Panc1 (cell line): ENCODE measurements around the gene DNAH9. TPM values are rescaled to one million over a fixed set of nuclear protein-coding genes. Genes with fewer than 3 reads are reported as not detected.

Experiments used
- ATAC-seq: fragments of 200-7000 bp; cut with Tn5 transposase; 2 replicates; pipeline ENCODE4 v1.9.1; 2020; ENCODE audit warnings: mild to moderate bottlenecking, moderate library complexity
- BruUV-seq: library from RNA; stranded (reverse); fragments of 400-500 nt; replicated peaks from 2 replicates; lab custom pipeline; 2021; lab: Mats Ljungman, UMichigan
- CTCF ChIA-PET: fragments of 300-600 bp; sonication (Branson Sonifier 250); formaldehyde crosslinking; loops from one replicate; lab custom pipeline; 2022; ENCODE audit warnings: antibody characterized with exemption; lab: Charles Lee
- POLR2A ChIA-PET: fragments of 300-600 bp; sonication (Branson Sonifier 250); formaldehyde crosslinking; loops from one replicate; lab custom pipeline; 2022; ENCODE audit warnings: antibody characterized with exemption; lab: Charles Lee
- DNase-seq: peaks from one replicate; pipeline ENCODE4 v3.0.0-alpha.2; 2010; ENCODE audit warnings: low read depth, low spot score
- H3K27ac ChIP-seq: 2 replicates; pipeline ENCODE4 v1.5.1; 2011; ENCODE audit warnings: mild to moderate bottlenecking, low read length, inconsistent platforms
- H3K27me3 ChIP-seq: fragments of 200-500 bp; sonication (Bioruptor generic); 2 replicates; pipeline ENCODE4 v1.6.0; 2014; ENCODE audit warnings: low read length, inconsistent platforms; ENCODE audit not compliant: control insufficient read depth, insufficient read depth
- H3K36me3 ChIP-seq: fragments of 200-500 bp; sonication (Bioruptor generic); 2 replicates; pipeline ENCODE4 v1.5.1; 2014; ENCODE audit warnings: inconsistent platforms, mild to moderate bottlenecking, low read length, moderate library complexity; ENCODE audit not compliant: control insufficient read depth, insufficient read depth
- H3K4me1 ChIP-seq: 2 replicates; pipeline ENCODE4 v1.5.1; 2011; ENCODE audit warnings: inconsistent platforms, mild to moderate bottlenecking, low read length, moderate library complexity; ENCODE audit not compliant: control insufficient read depth, insufficient read depth
- H3K4me3 ChIP-seq, 2 experiments: 2 replicates each; pipeline ENCODE4 v1.5.1; 2011 to 2012; ENCODE audit warnings: low read depth in 2 of 2, low read length in 2 of 2, mild to moderate bottlenecking in 2 of 2, inconsistent platforms in 1 of 2, moderate library complexity in 1 of 2
- H3K9me3 ChIP-seq: fragments of 200-500 bp; sonication (Bioruptor generic); 2 replicates; pipeline ENCODE4 v1.5.1; 2014; ENCODE audit warnings: low read depth, mild to moderate bottlenecking, inconsistent platforms, low read length, moderate library complexity; ENCODE audit not compliant: control insufficient read depth, insufficient read depth
- CTCF ChIP-seq: fragments of 450-650 bp; IDR thresholded peaks from 2 replicates; pipeline ENCODE4 v1.5.1; 2017; ENCODE audit warnings: mild to moderate bottlenecking
- POLR2AphosphoS5 ChIP-seq: IDR thresholded peaks from 2 replicates; pipeline ENCODE4 v1.6.1; 2012; ENCODE audit warnings: mild to moderate bottlenecking, low read depth, low read length, moderate library complexity
- SIN3A ChIP-seq: IDR thresholded peaks from 2 replicates; pipeline ENCODE4 v1.6.1; 2012; ENCODE audit warnings: low read depth, mild to moderate bottlenecking, low read length, moderate library complexity, borderline replicate concordance; ENCODE audit not compliant: insufficient read depth
- TCF7L2 ChIP-seq: IDR thresholded peaks from 2 replicates; pipeline ENCODE4 v1.6.1; 2011; ENCODE audit warnings: mild to moderate bottlenecking, low read depth, low read length, inconsistent platforms
- in situ Hi-C: cut with HindIII; loops from 2 replicates; pipeline ENCODE4 v1.10.0; 2016; ENCODE audit warnings: low sequenced_read_pairs, low pct_unique_long_range_greater_than_20kb
- intact Hi-C: fragments of 100-400 bp; cut with micrococcal nuclease; formaldehyde crosslinking; loops from one replicate; pipeline ENCODE4 v1.10.0; 2022; ENCODE audit not compliant: unreplicated experiment
- total RNA-seq: library from RNA; stranded (reverse); gene quantifications from one replicate; pipeline ENCODE4 v1.2.1, GENCODE V29; 2021; ENCODE audit not compliant: unreplicated experiment
- TF ChIP-seq, protein P1 (sequence below), 2 experiments: IDR thresholded peaks; 2 replicates each; pipeline ENCODE4 v1.6.1; 2011 to 2012; ENCODE audit warnings: low read depth in 2 of 2, control low read depth in 1 of 2, low read length in 1 of 2, mild to moderate bottlenecking in 1 of 2, moderate library complexity in 1 of 2; ENCODE audit not compliant: insufficient read depth in 1 of 2

DNAH9 gene
- total RNA-seq, 1 experiment from 2014 or later, result not detected

DNA sequence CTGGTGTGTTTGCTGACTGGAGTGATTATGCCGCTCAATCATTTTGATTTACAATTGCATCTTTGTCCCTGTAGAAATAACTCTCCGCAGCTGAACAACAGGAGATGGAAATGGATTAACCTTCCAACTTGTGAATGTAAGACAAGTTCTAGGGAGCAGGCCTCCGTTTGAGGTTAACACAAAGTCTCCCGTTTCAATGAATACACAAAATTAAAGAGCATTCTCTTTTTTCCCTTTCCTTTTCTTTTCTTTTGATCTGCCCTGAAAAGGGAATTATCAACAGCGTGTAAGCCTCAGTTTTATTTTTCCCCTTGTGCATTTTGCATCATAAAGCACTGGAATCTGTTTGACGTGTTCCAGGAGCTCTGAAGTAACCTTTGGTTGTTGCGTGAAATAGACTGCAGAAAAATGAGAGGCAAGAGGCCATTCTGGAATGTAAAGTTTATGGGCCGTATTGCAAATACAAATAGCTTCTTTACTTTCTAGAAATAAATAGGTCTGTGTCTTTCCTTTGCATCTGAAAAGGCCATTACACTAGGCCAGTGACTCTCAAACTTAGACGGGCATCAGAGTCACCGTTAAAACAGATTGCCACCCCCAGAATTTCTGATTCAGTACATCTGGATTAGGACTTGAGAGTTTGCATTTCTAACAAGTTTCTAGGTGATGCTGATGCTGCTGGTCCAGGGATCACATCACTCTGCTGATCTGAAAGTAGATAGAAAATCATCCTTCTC lies 234.3 kb downstream of the DNAH9 start:
- BruUV-seq, result no TSS peak
- TF ChIP-seq, protein P1, sequence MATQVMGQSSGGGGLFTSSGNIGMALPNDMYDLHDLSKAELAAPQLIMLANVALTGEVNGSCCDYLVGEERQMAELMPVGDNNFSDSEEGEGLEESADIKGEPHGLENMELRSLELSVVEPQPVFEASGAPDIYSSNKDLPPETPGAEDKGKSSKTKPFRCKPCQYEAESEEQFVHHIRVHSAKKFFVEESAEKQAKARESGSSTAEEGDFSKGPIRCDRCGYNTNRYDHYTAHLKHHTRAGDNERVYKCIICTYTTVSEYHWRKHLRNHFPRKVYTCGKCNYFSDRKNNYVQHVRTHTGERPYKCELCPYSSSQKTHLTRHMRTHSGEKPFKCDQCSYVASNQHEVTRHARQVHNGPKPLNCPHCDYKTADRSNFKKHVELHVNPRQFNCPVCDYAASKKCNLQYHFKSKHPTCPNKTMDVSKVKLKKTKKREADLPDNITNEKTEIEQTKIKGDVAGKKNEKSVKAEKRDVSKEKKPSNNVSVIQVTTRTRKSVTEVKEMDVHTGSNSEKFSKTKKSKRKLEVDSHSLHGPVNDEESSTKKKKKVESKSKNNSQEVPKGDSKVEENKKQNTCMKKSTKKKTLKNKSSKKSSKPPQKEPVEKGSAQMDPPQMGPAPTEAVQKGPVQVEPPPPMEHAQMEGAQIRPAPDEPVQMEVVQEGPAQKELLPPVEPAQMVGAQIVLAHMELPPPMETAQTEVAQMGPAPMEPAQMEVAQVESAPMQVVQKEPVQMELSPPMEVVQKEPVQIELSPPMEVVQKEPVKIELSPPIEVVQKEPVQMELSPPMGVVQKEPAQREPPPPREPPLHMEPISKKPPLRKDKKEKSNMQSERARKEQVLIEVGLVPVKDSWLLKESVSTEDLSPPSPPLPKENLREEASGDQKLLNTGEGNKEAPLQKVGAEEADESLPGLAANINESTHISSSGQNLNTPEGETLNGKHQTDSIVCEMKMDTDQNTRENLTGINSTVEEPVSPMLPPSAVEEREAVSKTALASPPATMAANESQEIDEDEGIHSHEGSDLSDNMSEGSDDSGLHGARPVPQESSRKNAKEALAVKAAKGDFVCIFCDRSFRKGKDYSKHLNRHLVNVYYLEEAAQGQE (IDR thresholded peaks at IDR 0.05; ENCODE audit: insufficient read depth in 1 of 2, low read depth in 2 of 2, low read length in 1 of 2), result no peak
- TF ChIP-seq SIN3A (no peak), CTCF (no peak), POLR2AphosphoS5 (no peak), TCF7L2 (no peak)
- no peaks in the 10 kb centered on the region for H3K9me3 ChIP-seq
- intact Hi-C loops, result no loop called here
- ATAC-seq, result no peak
- in situ Hi-C loops, result no loop called here
- no peaks in the 10 kb centered on the region for H3K4me1 ChIP-seq
- CTCF ChIA-PET, result no interaction called here
- POLR2A ChIA-PET, result no interaction called here
- H3K27ac ChIP-seq, result no peak overlapping the region
- H3K36me3 ChIP-seq, result no peaks in the 10 kb centered on the region
- H3K4me3 ChIP-seq, result no peak overlapping the region
- no peaks in the 10 kb centered on the region for H3K27me3 ChIP-seq
- no peak for DNase-seq

DNA sequence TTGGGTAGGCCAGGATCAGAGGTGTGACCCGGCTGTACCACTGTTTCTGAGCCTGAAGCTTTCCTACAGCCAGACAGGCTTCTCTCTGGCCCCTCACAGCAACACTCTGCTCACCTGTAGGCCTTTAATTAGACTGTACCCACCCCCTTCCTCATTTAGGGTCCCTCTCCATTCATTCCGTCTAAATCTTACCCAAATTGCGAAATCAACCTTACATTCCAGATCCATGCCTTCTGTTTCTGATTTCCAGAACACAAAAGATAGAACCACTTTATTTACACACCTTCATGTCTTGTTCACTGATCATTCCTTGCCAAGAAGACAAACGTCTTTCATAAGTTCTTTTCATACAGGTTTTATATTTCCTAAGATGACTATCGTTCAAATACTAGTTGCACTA lies 238.2 kb downstream of the DNAH9 start:
- Histone ChIP-seq H3K27me3 (no peaks in the 10 kb centered on the region), H3K4me1 (no peaks in the 10 kb centered on the region), H3K27ac (no peak overlapping the region), H3K9me3 (no peaks in the 10 kb centered on the region), H3K36me3 (no peaks in the 10 kb centered on the region), H3K4me3 (no peak overlapping the region)
- in situ Hi-C loops, result no loop called here
- TF ChIP-seq TCF7L2, result no peak
- no peak for TF ChIP-seq POLR2AphosphoS5
- TF ChIP-seq CTCF, result no peak
- TF ChIP-seq, protein P1 (IDR thresholded peaks at IDR 0.05; ENCODE audit: insufficient read depth in 1 of 2, low read depth in 2 of 2, low read length in 1 of 2), result no peak
- no peak for TF ChIP-seq SIN3A
- POLR2A ChIA-PET, result no interaction called here
- BruUV-seq, result no TSS peak
- intact Hi-C loops, result no loop called here
- DNase-seq (no peak), ATAC-seq (no peak)
- CTCF ChIA-PET, result no interaction called here
